ENCODE results near the gene BBOX1.

- TF ChIP-seq POLR2A (IDR thresholded peaks at IDR 0.05) (no peak), CTCF (IDR thresholded peaks at IDR 0.05) (peak; percentile 73 to 86 (median 78)), POLR2AphosphoS5 (IDR thresholded peaks at IDR 0.05) (no peak), EP300 (IDR thresholded peaks at IDR 0.05) (no peak)
Observed at GRCh38 chr11:27158456-27159334, 118.1 kb downstream of the BBOX1 start.

All from sigmoid colon (tissue), 4 donors.